Endothelial cell (in vitro differentiated cells): ENCODE results near the gene CDS2. TPM values are rescaled to one million over a fixed set of nuclear protein-coding genes. Genes with fewer than 3 reads are reported as not detected.

Experiments used
- DNase-seq: peaks from one replicate; pipeline ENCODE4 v3.0.0; 2021; ENCODE audit warnings: low spot score
- H3K27ac Mint-ChIP-seq: one replicate; pipeline ENCODE4 v1.8.0; 2021; ENCODE audit warnings: mixed read lengths, inconsistent platforms; ENCODE audit not compliant: unreplicated experiment
- H3K27me3 Mint-ChIP-seq: one replicate; pipeline ENCODE4 v1.8.0; 2021; ENCODE audit warnings: mild to moderate bottlenecking, moderate library complexity, mixed read lengths, inconsistent platforms; ENCODE audit not compliant: unreplicated experiment
- H3K36me3 Mint-ChIP-seq: one replicate; pipeline ENCODE4 v1.8.0; 2021; ENCODE audit warnings: mild to moderate bottlenecking, low read depth, mixed read lengths, inconsistent platforms; ENCODE audit not compliant: unreplicated experiment
- H3K4me1 Mint-ChIP-seq: one replicate; pipeline ENCODE4 v1.8.0; 2021; ENCODE audit warnings: mild to moderate bottlenecking, mixed read lengths, inconsistent platforms; ENCODE audit not compliant: unreplicated experiment
- H3K4me3 Mint-ChIP-seq: one replicate; pipeline ENCODE4 v1.8.0; 2021; ENCODE audit warnings: mild to moderate bottlenecking, mixed read lengths, inconsistent platforms; ENCODE audit not compliant: unreplicated experiment
- H3K9me3 Mint-ChIP-seq: one replicate; pipeline ENCODE4 v1.8.0; 2021; ENCODE audit warnings: mixed read lengths, inconsistent platforms; ENCODE audit not compliant: unreplicated experiment
- CTCF ChIP-seq: fragments of 200-600 bp; sonication (generic); IDR thresholded peaks from one replicate; pipeline ENCODE4 v1.5.0; 2021; ENCODE audit warnings: antibody characterized with exemption; ENCODE audit not compliant: unreplicated experiment
- total RNA-seq: library from RNA; stranded (reverse); fragmentation: NEBNext Ultra II Directional; extraction: Animal tissue kit (Norgen Biotek cat#: 25700); gene quantifications from one replicate; pipeline ENCODE4 v1.2.1, GENCODE V29; 2021; ENCODE audit not compliant: unreplicated experiment

The CDS2 gene
- total RNA-seq, 1 donor from 2014 or later, result 130 TPM

GRCh38 chr20:5214826-5215225 lies 88.0 kb downstream of the CDS2 start:
- H3K27me3 Mint-ChIP-seq, result peaks cover 7% of the 10 kb centered on the region
- TF ChIP-seq CTCF, result no peak
- no peak for DNase-seq
- no peaks in the 10 kb centered on the region for H3K9me3 Mint-ChIP-seq
- H3K4me3 Mint-ChIP-seq, result no peak overlapping the region
- H3K27ac Mint-ChIP-seq, result no peak overlapping the region
- peaks cover 11% of the 10 kb centered on the region for H3K36me3 Mint-ChIP-seq
- H3K4me1 Mint-ChIP-seq, result peaks cover 20% of the 10 kb centered on the region

GRCh38 chr20:5215672-5216304 lies 89.0 kb downstream of the CDS2 start:
- no peaks in the 10 kb centered on the region for H3K9me3 Mint-ChIP-seq
- no peak for TF ChIP-seq CTCF
- peaks cover 11% of the 10 kb centered on the region for H3K36me3 Mint-ChIP-seq
- peak overlapping the region; percentile 9 for H3K27ac Mint-ChIP-seq
- no peak overlapping the region for H3K4me3 Mint-ChIP-seq
- H3K27me3 Mint-ChIP-seq, result peaks cover 7% of the 10 kb centered on the region
- H3K4me1 Mint-ChIP-seq, result peaks cover 20% of the 10 kb centered on the region
- DNase-seq, result no peak

- no peaks in the 10 kb centered on the region for H3K9me3 Mint-ChIP-seq
- no peak overlapping the region for H3K27ac Mint-ChIP-seq
- peaks cover 11% of the 10 kb centered on the region for H3K36me3 Mint-ChIP-seq
These were observed 89.9 kb downstream of the CDS2 start for GRCh38 chr20:5216663-5217062.

GRCh38 chr20:5217616-5218015 lies 90.8 kb downstream of the CDS2 start:
- TF ChIP-seq CTCF, result no peak
- no peak overlapping the region for H3K27ac Mint-ChIP-seq
- H3K4me1 Mint-ChIP-seq, result peaks cover 20% of the 10 kb centered on the region
- H3K4me3 Mint-ChIP-seq, result no peak overlapping the region
- no peaks in the 10 kb centered on the region for H3K9me3 Mint-ChIP-seq
- peaks cover 7% of the 10 kb centered on the region for H3K27me3 Mint-ChIP-seq
- H3K36me3 Mint-ChIP-seq, result peaks cover 11% of the 10 kb centered on the region
- no peak for DNase-seq

More at GRCh38 chr20:5216663-5217062, 89.9 kb downstream of the CDS2 start:
- H3K27me3 Mint-ChIP-seq, result peaks cover 7% of the 10 kb centered on the region
- peaks cover 20% of the 10 kb centered on the region for H3K4me1 Mint-ChIP-seq
- no peak overlapping the region for H3K4me3 Mint-ChIP-seq
- TF ChIP-seq CTCF, result no peak
- DNase-seq, result no peak

- peaks cover 7% of the 10 kb centered on the region for H3K27me3 Mint-ChIP-seq
- DNase-seq, result no peak
- no peaks in the 10 kb centered on the region for H3K9me3 Mint-ChIP-seq
- TF ChIP-seq CTCF, result no peak
- H3K4me3 Mint-ChIP-seq, result no peak overlapping the region
- peaks cover 12% of the 10 kb centered on the region for H3K4me1 Mint-ChIP-seq
- H3K36me3 Mint-ChIP-seq, result peaks cover 6% of the 10 kb centered on the region
- H3K27ac Mint-ChIP-seq, result no peak overlapping the region
These were observed 93.7 kb downstream of the CDS2 start for GRCh38 chr20:5220321-5221060.
